Kasumi-1 (cell line): ENCODE results near the gene CWF19L1.

ENCODE experiments used
- DNase-seq, 2 experiments: peaks; one replicate each; lab custom pipeline; 2025; lab: John Stamatoyannopoulos, UW

Gene CWF19L1

GRCh38 chr10:100253041-100253440, 14.4 kb downstream of the CWF19L1 start:
- DNase-seq, result no peak

GRCh38 chr10:100248820-100249219, 18.6 kb downstream of the CWF19L1 start:
- no peak for DNase-seq

GRCh38 chr10:100245484-100246220, 21.8 kb downstream of the CWF19L1 start:
- DNase-seq, result no peak

GRCh38 chr10:100239851-100240250, 27.6 kb downstream of the CWF19L1 start:
- no peak for DNase-seq

- DNase-seq, result no peak
Observed at GRCh38 chr10:100238429-100238828, 29.0 kb downstream of the CWF19L1 start.

GRCh38 chr10:100232101-100232500, 35.3 kb downstream of the CWF19L1 start:
- DNase-seq, result no peak

- DNase-seq, result no peak
Observed at GRCh38 chr10:100229819-100230422, 37.5 kb downstream of the CWF19L1 start.

GRCh38 chr10:100223879-100224278, 43.6 kb downstream of the CWF19L1 start:
- DNase-seq, result peak; percentile 25 to 52

- no peak for DNase-seq
Observed at GRCh38 chr10:100222529-100222928, 44.9 kb downstream of the CWF19L1 start.

GRCh38 chr10:100216006-100216405, 51.4 kb downstream of the CWF19L1 start:
- DNase-seq, result no peak

GRCh38 chr10:100209303-100209702, 58.1 kb downstream of the CWF19L1 start:
- no peak for DNase-seq

GRCh38 chr10:100208276-100208675, 59.2 kb downstream of the CWF19L1 start:
- no peak for DNase-seq

- DNase-seq, result no peak
Observed at GRCh38 chr10:100204370-100204769, 63.1 kb downstream of the CWF19L1 start.

- no peak for DNase-seq
Observed at GRCh38 chr10:100201549-100201948, 65.9 kb downstream of the CWF19L1 start.

- no peak for DNase-seq
Observed at GRCh38 chr10:100194711-100195110, 72.7 kb downstream of the CWF19L1 start.

GRCh38 chr10:100192350-100192749, 75.1 kb downstream of the CWF19L1 start:
- DNase-seq, result peak; percentile 69 to 88

GRCh38 chr10:100186253-100187212, 80.9 kb downstream of the CWF19L1 start:
- peak; percentile 73 to 77 for DNase-seq

GRCh38 chr10:100185364-100186252, 81.8 kb downstream of the CWF19L1 start, which contains the start of gene ERLIN1:
TSS of gene ERLIN1 (minus strand) at chr10:100186029. CDS start at chr10:100185626, 403 bp downstream.
- DNase-seq, result peak; percentile 95 to 97

- peak; percentile 82 to 90 for DNase-seq
Observed at GRCh38 chr10:100184840-100185239, 82.6 kb downstream of the CWF19L1 start.

- no peak for DNase-seq
Observed at GRCh38 chr10:100184426-100184825, 83.0 kb downstream of the CWF19L1 start.

GRCh38 chr10:100183481-100183880, 84.0 kb downstream of the CWF19L1 start:
- DNase-seq, result peak; percentile 98
